GM19025 (cell line): ENCODE data around the gene GFER.

Experiments
- ATAC-seq: cut with Tn5 transposase; IDR thresholded peaks from one replicate; pipeline ENCODE4 v1.9.1; 2021; ENCODE audit warnings: mild to moderate bottlenecking, low read depth, moderate library complexity; ENCODE audit not compliant: unreplicated experiment

Gene GFER

GRCh38 chr16:2036200-2036966 lies 52.4 kb downstream of the GFER start:
- no peak for ATAC-seq

DNA sequence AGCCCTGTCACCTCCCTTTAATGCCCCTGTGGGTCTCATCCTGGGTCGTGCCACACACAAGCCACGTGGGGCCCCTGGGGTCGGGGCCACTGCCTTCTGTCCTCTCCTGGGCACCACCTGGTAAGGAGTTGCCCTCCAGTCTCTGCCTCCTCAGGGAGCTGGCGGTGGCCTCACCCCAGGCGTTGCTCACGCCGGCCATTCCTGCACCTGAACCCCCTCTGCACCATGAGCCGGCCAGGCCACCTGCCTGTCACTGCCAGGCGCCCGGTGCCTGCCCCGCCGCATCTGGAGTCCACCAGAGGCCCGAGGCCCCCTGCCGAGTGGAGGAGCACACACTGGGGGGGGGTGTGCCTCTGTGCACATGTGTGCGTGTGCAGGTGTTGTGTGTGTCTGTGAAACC lies 53.1 kb downstream of the GFER start:
- no peak for ATAC-seq
